Measurements from ENCODE around the gene NBEAL1.

NBEAL1 gene

GRCh38 chr2:203209538-203209937 lies 194.9 kb downstream of the NBEAL1 start:
- no peak for TF ChIP-seq FOXP2 (optimal IDR thresholded peaks at IDR 0.05; ENCODE audit: borderline replicate concordance, extremely low read depth, extremely low read length, insufficient read depth)
- no peak for TF ChIP-seq POLR2AphosphoS5 (IDR thresholded peaks at IDR 0.05; ENCODE audit: low read depth, low read length)
- no peak for TF ChIP-seq TAF1 (IDR thresholded peaks at IDR 0.05; ENCODE audit: borderline replicate concordance, insufficient read depth, low read length)
- TF ChIP-seq REST (IDR thresholded peaks at IDR 0.05; ENCODE audit: insufficient read depth in 1 of 2, low read depth in 2 of 2, low read length in 2 of 2): no peak
- no peak for TF ChIP-seq SIN3A (IDR thresholded peaks at IDR 0.05; ENCODE audit: borderline replicate concordance, insufficient read depth, low read length)

- TF ChIP-seq TAF1 (IDR thresholded peaks at IDR 0.05; ENCODE audit: borderline replicate concordance, insufficient read depth, low read length) (no peak), FOXP2 (optimal IDR thresholded peaks at IDR 0.05; ENCODE audit: borderline replicate concordance, extremely low read depth, extremely low read length, insufficient read depth) (no peak), SIN3A (IDR thresholded peaks at IDR 0.05; ENCODE audit: borderline replicate concordance, insufficient read depth, low read length) (no peak), POLR2AphosphoS5 (IDR thresholded peaks at IDR 0.05; ENCODE audit: low read depth, low read length) (no peak), REST (IDR thresholded peaks at IDR 0.05; ENCODE audit: insufficient read depth in 1 of 2, low read depth in 2 of 2, low read length in 2 of 2) (no peak)
Observed at GRCh38 chr2:203225423-203226039, 210.9 kb downstream of the NBEAL1 start.

GRCh38 chr2:203237346-203238238 lies 222.9 kb downstream of the NBEAL1 start:
- TF ChIP-seq REST (IDR thresholded peaks at IDR 0.05; ENCODE audit: insufficient read depth in 1 of 2, low read depth in 2 of 2, low read length in 2 of 2) (no peak), SIN3A (IDR thresholded peaks at IDR 0.05; ENCODE audit: borderline replicate concordance, insufficient read depth, low read length) (no peak), FOXP2 (optimal IDR thresholded peaks at IDR 0.05; ENCODE audit: borderline replicate concordance, extremely low read depth, extremely low read length, insufficient read depth) (no peak), POLR2AphosphoS5 (IDR thresholded peaks at IDR 0.05; ENCODE audit: low read depth, low read length) (no peak), TAF1 (IDR thresholded peaks at IDR 0.05; ENCODE audit: borderline replicate concordance, insufficient read depth, low read length) (no peak)

- TF ChIP-seq FOXP2 (optimal IDR thresholded peaks at IDR 0.05; ENCODE audit: borderline replicate concordance, extremely low read depth, extremely low read length, insufficient read depth) (no peak), SIN3A (IDR thresholded peaks at IDR 0.05; ENCODE audit: borderline replicate concordance, insufficient read depth, low read length) (no peak), TAF1 (IDR thresholded peaks at IDR 0.05; ENCODE audit: borderline replicate concordance, insufficient read depth, low read length) (no peak), POLR2AphosphoS5 (IDR thresholded peaks at IDR 0.05; ENCODE audit: low read depth, low read length) (no peak), REST (IDR thresholded peaks at IDR 0.05; ENCODE audit: insufficient read depth in 1 of 2, low read depth in 2 of 2, low read length in 2 of 2) (no peak)
Observed at GRCh38 chr2:203238292-203238703, 223.6 kb downstream of the NBEAL1 start.
